Measurements from ENCODE around the gene NRCAM.
A peak's percentile ranks its signal among the peaks of the same experiment; 100 is the strongest.

NRCAM gene

DNA sequence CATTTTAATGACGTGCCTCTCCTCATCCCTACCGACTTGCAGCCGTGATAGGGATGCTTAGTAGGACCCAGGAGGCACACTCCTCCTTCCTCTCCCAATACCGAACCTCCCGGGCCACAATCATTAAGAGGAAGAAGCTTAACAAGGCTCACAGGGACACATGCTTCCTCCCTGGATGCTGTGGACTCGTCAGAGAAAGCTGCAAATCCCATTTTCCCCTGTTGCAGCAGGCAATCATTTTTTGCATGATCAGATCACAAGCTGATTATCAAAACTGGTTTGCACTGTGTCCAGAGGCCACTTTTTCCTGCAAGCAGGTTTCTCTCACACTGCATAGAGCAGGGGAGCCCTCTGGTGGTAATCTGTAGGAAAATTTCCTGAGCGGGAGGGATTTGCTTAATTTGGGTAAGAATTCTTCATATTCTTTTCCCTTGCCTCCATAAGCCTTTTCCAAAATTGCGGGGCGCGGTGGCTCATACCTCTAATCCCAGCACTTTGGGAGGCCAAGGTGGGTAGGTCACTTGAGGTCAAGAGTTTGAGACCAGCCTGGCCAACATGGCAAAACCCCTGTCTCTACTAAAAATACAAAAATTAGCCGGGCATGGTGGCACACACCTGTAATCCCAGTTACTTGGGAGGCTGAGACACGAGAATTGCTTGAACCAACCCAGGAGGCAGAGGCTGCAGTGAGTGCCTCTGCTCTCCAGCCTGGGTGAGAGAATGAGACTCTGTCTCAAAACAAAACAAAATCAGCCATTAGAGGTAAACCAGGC, 310.0 kb downstream of the NRCAM start:
- Histone ChIP-seq H3K27me3 (replicated peaks; ENCODE audit: insufficient read depth, low read length) (peaks cover 12% of the 10 kb centered on the region; the same call in 1 of the 2 replicates), H3K27ac (ENCODE audit: low read length) (no peak overlapping the region), H3K9me2 (replicated peaks; ENCODE audit: insufficient read depth, low read length) (no peaks in the 10 kb centered on the region), H3K9ac (ENCODE audit: low read length) (no peak overlapping the region), H3K9me3 (replicated peaks; ENCODE audit: insufficient read depth, low read length) (no peaks in the 10 kb centered on the region), H3K79me2 (ENCODE audit: low read length) (no peaks in the 10 kb centered on the region), H3K4me2 (ENCODE audit: low read depth, low read length) (no peak overlapping the region), H4K20me1 (ENCODE audit: insufficient read depth, low read length) (no peaks in the 10 kb centered on the region), H3K4me1 (ENCODE audit: low read length) (no peaks in the 10 kb centered on the region), H2AFZ (ENCODE audit: low read length) (no peak overlapping the region), H3K4me3 (ENCODE audit: low read length) (no peak overlapping the region), H3K36me3 (replicated peaks; ENCODE audit: insufficient read depth, low read length) (no peaks in the 10 kb centered on the region), H3F3A (ENCODE audit: insufficient read depth, low read length) (no peaks in the 10 kb centered on the region)
- TF ChIP-seq, protein P1, sequence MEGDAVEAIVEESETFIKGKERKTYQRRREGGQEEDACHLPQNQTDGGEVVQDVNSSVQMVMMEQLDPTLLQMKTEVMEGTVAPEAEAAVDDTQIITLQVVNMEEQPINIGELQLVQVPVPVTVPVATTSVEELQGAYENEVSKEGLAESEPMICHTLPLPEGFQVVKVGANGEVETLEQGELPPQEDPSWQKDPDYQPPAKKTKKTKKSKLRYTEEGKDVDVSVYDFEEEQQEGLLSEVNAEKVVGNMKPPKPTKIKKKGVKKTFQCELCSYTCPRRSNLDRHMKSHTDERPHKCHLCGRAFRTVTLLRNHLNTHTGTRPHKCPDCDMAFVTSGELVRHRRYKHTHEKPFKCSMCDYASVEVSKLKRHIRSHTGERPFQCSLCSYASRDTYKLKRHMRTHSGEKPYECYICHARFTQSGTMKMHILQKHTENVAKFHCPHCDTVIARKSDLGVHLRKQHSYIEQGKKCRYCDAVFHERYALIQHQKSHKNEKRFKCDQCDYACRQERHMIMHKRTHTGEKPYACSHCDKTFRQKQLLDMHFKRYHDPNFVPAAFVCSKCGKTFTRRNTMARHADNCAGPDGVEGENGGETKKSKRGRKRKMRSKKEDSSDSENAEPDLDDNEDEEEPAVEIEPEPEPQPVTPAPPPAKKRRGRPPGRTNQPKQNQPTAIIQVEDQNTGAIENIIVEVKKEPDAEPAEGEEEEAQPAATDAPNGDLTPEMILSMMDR (IDR thresholded peaks at IDR 0.05; ENCODE audit: low read length): peak; percentile 93
- TF ChIP-seq EZH2 (optimal IDR thresholded peaks at IDR 0.05; ENCODE audit: low read depth, low read length): no peak
- peak; percentile 71 for DNase-seq

DNA sequence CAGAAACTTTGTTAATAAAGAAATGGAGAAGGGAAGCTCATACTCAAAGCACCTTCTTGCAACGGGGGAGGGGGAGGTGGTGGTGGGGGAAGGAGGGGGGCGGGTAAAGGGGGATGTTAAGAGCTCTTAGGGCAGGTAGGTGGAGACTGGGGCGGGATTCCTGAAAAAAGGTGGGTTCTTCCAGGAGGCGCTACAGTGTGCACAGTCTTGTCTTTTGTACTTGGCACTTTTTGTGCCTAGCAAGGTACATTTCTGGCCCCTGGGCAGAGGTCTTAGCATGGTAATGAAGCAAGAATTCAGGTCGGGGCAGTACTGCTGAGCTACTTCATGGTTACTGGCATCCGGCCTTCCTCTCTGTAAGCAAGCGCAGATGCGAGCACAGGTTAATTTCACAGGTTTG, 310.8 kb downstream of the NRCAM start:
- Histone ChIP-seq H3K27me3 (replicated peaks; ENCODE audit: insufficient read depth, low read length) (peaks cover 21% of the 10 kb centered on the region; the same call in 1 of the 2 replicates), H3K36me3 (replicated peaks; ENCODE audit: insufficient read depth, low read length) (no peaks in the 10 kb centered on the region), H3K4me2 (ENCODE audit: low read depth, low read length) (no peak overlapping the region), H2AFZ (ENCODE audit: low read length) (no peak overlapping the region), H3K27ac (ENCODE audit: low read length) (no peak overlapping the region), H3F3A (ENCODE audit: insufficient read depth, low read length) (no peaks in the 10 kb centered on the region), H3K79me2 (ENCODE audit: low read length) (no peaks in the 10 kb centered on the region), H3K4me3 (ENCODE audit: low read length) (no peak overlapping the region), H4K20me1 (ENCODE audit: insufficient read depth, low read length) (no peaks in the 10 kb centered on the region), H3K4me1 (ENCODE audit: low read length) (no peaks in the 10 kb centered on the region), H3K9me3 (replicated peaks; ENCODE audit: insufficient read depth, low read length) (no peaks in the 10 kb centered on the region), H3K9ac (ENCODE audit: low read length) (no peak overlapping the region), H3K9me2 (replicated peaks; ENCODE audit: insufficient read depth, low read length) (no peaks in the 10 kb centered on the region)
- no peak for DNase-seq
- TF ChIP-seq, protein P1 (IDR thresholded peaks at IDR 0.05; ENCODE audit: low read length): no peak

DNA sequence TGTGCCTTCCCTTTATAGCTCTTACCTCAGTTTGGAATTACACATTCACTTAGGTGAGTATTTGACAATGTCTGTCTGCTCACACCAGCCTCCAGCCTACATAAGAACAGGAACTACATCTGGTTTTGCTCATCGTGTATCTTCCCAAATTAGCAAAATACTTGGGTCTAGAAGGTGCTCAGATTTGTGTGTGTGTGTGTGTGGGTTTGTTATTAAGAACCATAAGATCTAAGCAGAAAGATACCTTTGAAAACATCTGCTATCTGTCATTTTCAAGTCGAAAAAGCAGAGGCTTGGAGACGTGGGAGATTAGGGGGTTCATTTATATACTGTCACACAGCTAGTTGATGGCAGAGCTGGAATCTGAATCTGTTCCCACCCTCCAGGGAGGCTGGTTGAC, 311.3 kb downstream of the NRCAM start:
- no peaks in the 10 kb centered on the region for H3F3A ChIP-seq (ENCODE audit: insufficient read depth, low read length)
- no peak overlapping the region for H3K27ac ChIP-seq (ENCODE audit: low read length)
- no peaks in the 10 kb centered on the region for H3K9me3 ChIP-seq (replicated peaks; ENCODE audit: insufficient read depth, low read length)
- peaks cover 26% of the 10 kb centered on the region; the same call in 1 of the 2 replicates for H3K27me3 ChIP-seq (replicated peaks; ENCODE audit: insufficient read depth, low read length)
- H3K9me2 ChIP-seq (replicated peaks; ENCODE audit: insufficient read depth, low read length): no peaks in the 10 kb centered on the region
- DNase-seq: no peak
- H3K9ac ChIP-seq (ENCODE audit: low read length): no peak overlapping the region
- H3K79me2 ChIP-seq (ENCODE audit: low read length): no peaks in the 10 kb centered on the region
- H3K36me3 ChIP-seq (replicated peaks; ENCODE audit: insufficient read depth, low read length): no peaks in the 10 kb centered on the region
- H3K4me2 ChIP-seq (ENCODE audit: low read depth, low read length): no peak overlapping the region
- H2AFZ ChIP-seq (ENCODE audit: low read length): no peak overlapping the region
- TF ChIP-seq, protein P1 (IDR thresholded peaks at IDR 0.05; ENCODE audit: low read length): no peak
- no peak for TF ChIP-seq EZH2phosphoT487 (IDR thresholded peaks at IDR 0.05; ENCODE audit: low read length)
- TF ChIP-seq EZH2 (optimal IDR thresholded peaks at IDR 0.05; ENCODE audit: low read depth, low read length): no peak
- no peaks in the 10 kb centered on the region for H3K4me1 ChIP-seq (ENCODE audit: low read length)
- H4K20me1 ChIP-seq (ENCODE audit: insufficient read depth, low read length): peaks cover under 1% of the 10 kb centered on the region; the same call in 1 of the 2 replicates
- H3K4me3 ChIP-seq (ENCODE audit: low read length): no peak overlapping the region

Data from MM.1S (cell line).